HepG2 (cell line): ENCODE data around the gene LASP1. TPM values are rescaled to one million over a fixed set of nuclear protein-coding genes. Genes with fewer than 3 reads are reported as not detected.

ENCODE experiments used
- AHDC1 ChIP-seq: sonication (generic); formaldehyde crosslinking; IDR thresholded peaks from 2 replicates; pipeline ENCODE4 v1.5.1; 2020; ENCODE audit warnings: mild to moderate bottlenecking, missing genetic modification reagents, borderline replicate concordance
- BCL6 ChIP-seq: IDR thresholded peaks from 2 replicates; pipeline ENCODE4 v1.6.1; 2016; ENCODE audit warnings: missing genetic modification reagents, missing compliant biosample characterization
- CEBPG ChIP-seq: IDR thresholded peaks from 2 replicates; pipeline ENCODE4 v1.6.1; 2016
- CREB1 ChIP-seq, 2 experiments: fragments of 450-650 bp in 1 of 2; IDR thresholded peaks; 2 replicates each; pipeline ENCODE4 v1.6.1; 2016 to 2017; ENCODE audit warnings: control low read depth in 1 of 2, mild to moderate bottlenecking in 1 of 2, missing compliant biosample characterization in 1 of 2, missing genetic modification characterization in 1 of 2
- GFI1 ChIP-seq: sonication (generic); formaldehyde crosslinking; IDR thresholded peaks from 2 replicates; pipeline ENCODE4 v1.5.0; 2020; ENCODE audit warnings: missing genetic modification reagents, mild to moderate bottlenecking, borderline replicate concordance
- HOXA9 ChIP-seq: sonication (generic); formaldehyde crosslinking; IDR thresholded peaks from 2 replicates; pipeline ENCODE4 v1.8.1; 2022; ENCODE audit warnings: missing genetic modification reagents, mild to moderate bottlenecking, moderate library complexity, borderline replicate concordance
- KLF16 ChIP-seq, 2 experiments: sonication (generic) in 1 of 2; formaldehyde crosslinking in 1 of 2; IDR thresholded peaks; 2 replicates each; pipeline versions ENCODE4 v1.6.1 to v1.8.0; 2016 to 2023; ENCODE audit warnings: missing genetic modification reagents in 2 of 2, missing compliant biosample characterization in 1 of 2
- MTA1 ChIP-seq: sonication (generic); formaldehyde crosslinking; IDR thresholded peaks from 2 replicates; pipeline ENCODE4 v1.4.0; 2020; ENCODE audit warnings: missing genetic modification reagents, mild to moderate bottlenecking, borderline replicate concordance
- MTF2 ChIP-seq: sonication (generic); formaldehyde crosslinking; IDR thresholded peaks from 2 replicates; pipeline ENCODE4 v1.5.0; 2020; ENCODE audit warnings: missing genetic modification reagents, borderline replicate concordance
- MYNN ChIP-seq: sonication (generic); formaldehyde crosslinking; IDR thresholded peaks from 2 replicates; pipeline ENCODE4 v1.4.0; 2020; ENCODE audit warnings: mild to moderate bottlenecking, low read depth, missing genetic modification reagents
- NR2C2 ChIP-seq: sonication (generic); formaldehyde crosslinking; IDR thresholded peaks from 2 replicates; pipeline ENCODE4 v1.4.0; 2020; ENCODE audit warnings: missing genetic modification reagents, mild to moderate bottlenecking, moderate library complexity, borderline replicate concordance
- PRMT3 ChIP-seq: sonication (generic); formaldehyde crosslinking; IDR thresholded peaks from 2 replicates; pipeline ENCODE4 v1.8.1; 2022; ENCODE audit warnings: low read depth, mild to moderate bottlenecking, moderate library complexity, missing genetic modification reagents, borderline replicate concordance
- REL ChIP-seq: sonication (generic); formaldehyde crosslinking; conservative IDR thresholded peaks from 2 replicates; pipeline ENCODE4 v1.8.0; 2022; ENCODE audit warnings: mild to moderate bottlenecking, missing genetic modification reagents, moderate library complexity
- SNRNP70 ChIP-seq: fragments of 200-400 bp; formaldehyde crosslinking; IDR thresholded peaks from 2 replicates; pipeline ENCODE4 v1.6.1; 2017; ENCODE audit warnings: mild to moderate bottlenecking, low read depth, low read length, moderate library complexity
- SP4 ChIP-seq: sonication (generic); formaldehyde crosslinking; IDR thresholded peaks from 2 replicates; pipeline ENCODE4 v1.8.1; 2023; ENCODE audit warnings: mild to moderate bottlenecking, missing genetic modification reagents
- ZBTB2 ChIP-seq: sonication (generic); formaldehyde crosslinking; IDR thresholded peaks from 2 replicates; pipeline ENCODE4 v1.8.0; 2022; ENCODE audit warnings: low read depth, missing genetic modification reagents
- ZBTB3 ChIP-seq: sonication (generic); formaldehyde crosslinking; IDR thresholded peaks from 2 replicates; pipeline ENCODE4 v1.4.0; 2020; ENCODE audit warnings: low read depth, mild to moderate bottlenecking, moderate library complexity, missing genetic modification reagents, borderline replicate concordance
- ZFX ChIP-seq: sonication (generic); formaldehyde crosslinking; IDR thresholded peaks from 2 replicates; pipeline ENCODE4 v1.4.0; 2020; ENCODE audit warnings: mild to moderate bottlenecking, low read depth, missing genetic modification reagents, moderate library complexity
- ZKSCAN8 ChIP-seq: IDR thresholded peaks from 2 replicates; pipeline ENCODE4 v1.6.1; 2016; ENCODE audit warnings: borderline replicate concordance, missing genetic modification reagents, missing compliant biosample characterization
- ZNF138 ChIP-seq: sonication (generic); formaldehyde crosslinking; IDR thresholded peaks from 2 replicates; pipeline ENCODE4 v1.5.0; 2020; ENCODE audit warnings: mild to moderate bottlenecking, low read depth, missing genetic modification reagents
- ZNF556 ChIP-seq: sonication (generic); formaldehyde crosslinking; IDR thresholded peaks from 2 replicates; pipeline ENCODE4 v1.4.0; 2020; ENCODE audit warnings: mild to moderate bottlenecking, missing genetic modification reagents, borderline replicate concordance
- ZNF737 ChIP-seq: sonication (generic); formaldehyde crosslinking; IDR thresholded peaks from 2 replicates; pipeline ENCODE4 v1.5.0; 2020; ENCODE audit warnings: missing genetic modification reagents, mild to moderate bottlenecking, borderline replicate concordance
- polyA plus RNA-seq, 8 experiments: library from polyadenylated mRNA; depleted of rRNA in 3 of 8; stranded (reverse) in 7 of 8; unstranded in 1 of 8; fragments of >200 nt; fragmentation: Illumina TruSeq in 4 of 8; extraction: Trizol in 4 of 8; gene quantifications; 2 replicates each; pipeline versions ENCODE4 v1.2.1 to v1.2.3, GENCODE V29; 2011 to 2016; ENCODE audit warnings: low read depth in 4 of 8, missing spikeins in 1 of 8, mixed read lengths in 1 of 8; ENCODE audit not compliant: insufficient read depth in 1 of 8
- total RNA-seq, 5 experiments: library from RNA; depleted of rRNA; stranded (reverse); fragments of >200 nt; fragmentation: Illumina TruSeq; extraction: Trizol; gene quantifications; 2 replicates each; pipeline ENCODE4 v1.2.3, GENCODE V29; 2016; ENCODE audit warnings: low read depth in 1 of 5

The LASP1 gene
- total and polyA plus RNA-seq, 2 of the 13 experiments (the other 11 are each of a cell fraction or from before 2014, with no cell fraction given): 70.1 to 97.0 TPM

- TF ChIP-seq AHDC1 (CRISPR knock-in tag) (no peak), BCL6 (CRISPR knock-in tag) (peak; percentile 42; the same call in 1 of the 2 replicates), ZBTB2 (CRISPR knock-in tag) (no peak), SP4 (CRISPR knock-in tag) (0 out of 2 replicates have a peak, but pooled peaks have one; percentile 10), MTA1 (CRISPR knock-in tag) (peak; percentile 18; the same call in 1 of the 2 replicates), GFI1 (CRISPR knock-in tag) (peak; percentile 23; the same call in 1 of the 2 replicates), NR2C2 (CRISPR knock-in tag) (0 out of 2 replicates have a peak, but pooled peaks have one; percentile 27), MYNN (CRISPR knock-in tag) (no peak), KLF16 (CRISPR knock-in tag; IDR thresholded peaks at IDR 0.05) (peak in 1 of 2 experiments; percentile 91; a peak in 2 of 4 replicates), ZFX (CRISPR knock-in tag) (no peak), SNRNP70 (no peak), ZKSCAN8 (CRISPR knock-in tag) (peak; percentile 84; the same call in 1 of the 2 replicates), ZNF737 (CRISPR knock-in tag) (no peak; the same call in 1 of the 2 replicates), ZBTB3 (CRISPR knock-in tag) (peak; percentile 71; the same call in 1 of the 2 replicates), ZNF138 (CRISPR knock-in tag) (no peak), ZNF556 (0 out of 2 replicates have a peak, but pooled peaks have one; percentile 2), HOXA9 (peak; percentile 81; the same call in 1 of the 2 replicates), MTF2 (no peak), CREB1 (IDR thresholded peaks at IDR 0.05) (no peak), CREB1 (CRISPR knock-in tag; IDR thresholded peaks at IDR 0.05) (peak; percentile 79), PRMT3 (no peak), REL (peak; percentile 60; the same call in 1 of the 2 replicates), CEBPG (CRISPR knock-in tag) (peak; percentile 66)
Measured at GRCh38 chr17:38868817-38869525, 887 bp upstream of the LASP1 start (continued).
